HepG2 (cell line): ENCODE results near the gene SLFN14. TPM values are rescaled to one million over a fixed set of nuclear protein-coding genes. Genes with fewer than 3 reads are reported as not detected.
"Not testable (repeated sequence)": the region's sequence is repeated elsewhere in the genome, so short reads cannot be mapped to it uniquely, and the experiment has no call there.

ENCODE experiments used
- ATAC-seq: fragments of 200-7000 bp; cut with Tn5 transposase; 3 replicates; pipeline ENCODE4 v1.9.1; 2020; ENCODE audit warnings: mild to moderate bottlenecking, moderate library complexity
- BruUV-seq: library from RNA; stranded (reverse); fragments of 400-500 nt; replicated peaks from 2 replicates; lab custom pipeline; 2021; lab: Mats Ljungman, UMichigan
- CTCF ChIA-PET: fragments of 300-600 bp; formaldehyde crosslinking; extraction: SDS; loops from one replicate; lab custom pipeline; 2021; ENCODE audit warnings: low total read pairs, inconsistent platforms, low intra/inter-chr PET ratio; lab: Yijun Ruan, JAX
- POLR2A ChIA-PET: fragments of 350-600 bp; sonication (Branson Sonifier 250); formaldehyde crosslinking; loops from one replicate; lab custom pipeline; 2020; ENCODE audit warnings: antibody characterized with exemption, inconsistent platforms; lab: Yijun Ruan, JAX
- DNase-seq: peaks from one replicate; pipeline ENCODE4 v3.0.0-alpha.2; 2015; ENCODE audit warnings: low spot score
- FAIRE-seq: peaks from 3 replicates; lab custom pipeline; 2011; peaks lifted over from hg19 to GRCh38; lab: Jason Lieb, UNC
- H2AFZ ChIP-seq: one replicate; pipeline ENCODE4 v1.6.1; 2011; ENCODE audit warnings: low read length, inconsistent platforms
- H3K27ac ChIP-seq: fragments of 300-600 bp; 3 replicates; pipeline ENCODE4 v1.8.0; 2011; ENCODE audit warnings: mixed run types, mild to moderate bottlenecking, mixed read lengths, low read length, inconsistent platforms; ENCODE audit not compliant: insufficient read depth; ENCODE audit errors: extremely low read length
- H3K27me3 ChIP-seq, 2 experiments: fragments of 200-600 bp in 1 of 2; 2 replicates in 1 of 2; 3 replicates in 1 of 2; pipeline versions ENCODE4 v1.6.0 to v1.8.0; 2011; ENCODE audit warnings: low read length in 2 of 2, mild to moderate bottlenecking in 2 of 2, moderate library complexity in 2 of 2, inconsistent platforms in 1 of 2; ENCODE audit not compliant: insufficient read depth in 2 of 2, control insufficient read depth in 1 of 2
- H3K36me3 ChIP-seq, 2 experiments: fragments of 200-600 bp in 1 of 2; replicated peaks in 1 of 2; 2 replicates in 1 of 2; 3 replicates in 1 of 2; pipeline versions ENCODE4 v1.5.1 to v1.8.0; 2011; ENCODE audit warnings: low read length in 2 of 2, inconsistent platforms in 1 of 2; ENCODE audit not compliant: insufficient read depth in 2 of 2, control insufficient read depth in 1 of 2
- H3K4me1 ChIP-seq: 2 replicates; pipeline ENCODE4 v1.5.1; 2012; ENCODE audit warnings: low read length, inconsistent platforms; ENCODE audit not compliant: insufficient read depth
- H3K4me2 ChIP-seq: 2 replicates; pipeline ENCODE4 v1.6.0; 2011; ENCODE audit warnings: low read depth, low read length, inconsistent platforms
- H3K4me3 ChIP-seq, 3 experiments: fragments of 200-600 bp in 1 of 3; sonication (generic), shearing (Covaris generic) in 1 of 3; replicated peaks in 1 of 3; 2 replicates each; pipeline ENCODE4 v1.5.1; 2011 to 2016; ENCODE audit warnings: low read length in 3 of 3, inconsistent platforms in 2 of 3, low read depth in 2 of 3, mild to moderate bottlenecking in 2 of 3, control low read depth in 1 of 3, mixed read lengths in 1 of 3; ENCODE audit not compliant: insufficient read depth in 1 of 3
- H3K79me2 ChIP-seq: one replicate; pipeline ENCODE4 v1.6.1; 2011; ENCODE audit warnings: low read length, inconsistent platforms; ENCODE audit not compliant: insufficient read depth
- H3K9ac ChIP-seq: 2 replicates; pipeline ENCODE4 v1.6.0; 2011; ENCODE audit warnings: mild to moderate bottlenecking, low read depth, low read length, inconsistent platforms; ENCODE audit not compliant: insufficient read depth
- H3K9me3 ChIP-seq: 2 replicates; pipeline ENCODE4 v1.5.1; 2012; ENCODE audit warnings: mild to moderate bottlenecking, low read length
- H4K20me1 ChIP-seq: 2 replicates; pipeline ENCODE4 v1.6.0; 2011; ENCODE audit warnings: inconsistent platforms, mild to moderate bottlenecking, low read length, moderate library complexity; ENCODE audit not compliant: insufficient read depth
- DMTF1 ChIP-seq: sonication (generic); formaldehyde crosslinking; IDR thresholded peaks from 2 replicates; pipeline ENCODE4 v1.4.0; 2020; ENCODE audit warnings: mild to moderate bottlenecking, missing genetic modification reagents
- ZFP36 ChIP-seq: fragments of 150-350 bp; IDR thresholded peaks from 2 replicates; pipeline ENCODE4 v1.6.1; 2018; ENCODE audit warnings: borderline replicate concordance, low read length, low read depth; ENCODE audit not compliant: partially characterized antibody
- ZNF710 ChIP-seq: sonication (generic); formaldehyde crosslinking; IDR thresholded peaks from 2 replicates; pipeline ENCODE4 v1.5.0; 2020; ENCODE audit warnings: mild to moderate bottlenecking, missing genetic modification reagents, borderline replicate concordance
- WGBS: methylation state at CpG from one replicate; pipeline ENCODE4 v1.1.6; 2017; ENCODE audit warnings: low lambda C conversion rate; 5-methylcytosine and 5-hydroxymethylcytosine counted together
- in situ Hi-C: cut with HindIII; loops from 2 replicates; pipeline ENCODE4 v1.10.0; 2017; ENCODE audit warnings: low pct_unique_long_range_greater_than_20kb; ENCODE audit not compliant: extremely low pct_ligation_motif_present
- intact Hi-C: fragments of 100-400 bp; cut with micrococcal nuclease; formaldehyde crosslinking; loops from one replicate; pipeline ENCODE4 v1.10.0; 2022; ENCODE audit not compliant: unreplicated experiment
- polyA plus RNA-seq, 8 experiments: library from polyadenylated mRNA; depleted of rRNA in 3 of 8; stranded (reverse) in 7 of 8; unstranded in 1 of 8; fragments of >200 nt; fragmentation: Illumina TruSeq in 4 of 8; extraction: Trizol in 4 of 8; gene quantifications; 2 replicates each; pipeline versions ENCODE4 v1.2.1 to v1.2.3, GENCODE V29; 2011 to 2016; ENCODE audit warnings: low read depth in 4 of 8, missing spikeins in 1 of 8, mixed read lengths in 1 of 8; ENCODE audit not compliant: insufficient read depth in 1 of 8
- total RNA-seq, 5 experiments: library from RNA; depleted of rRNA; stranded (reverse); fragments of >200 nt; fragmentation: Illumina TruSeq; extraction: Trizol; gene quantifications; 2 replicates each; pipeline ENCODE4 v1.2.3, GENCODE V29; 2016; ENCODE audit warnings: low read depth in 1 of 5

Gene SLFN14
- total and polyA plus RNA-seq, 2 of the 13 experiments (the other 11 are each of a cell fraction or from before 2014, with no cell fraction given): not detected

GRCh38 chr17:35537601-35538141 is 22.9 kb downstream of the SLFN14 start, which contains the start of gene SLFN12L:
TSS of gene SLFN12L (minus strand) at chr17:35537678. CDS start at chr17:35522364, 15,314 bp downstream.
- Histone ChIP-seq H2AFZ (no peak within 1 kb of the TSS), H3K27me3 (peaks cover 0 to 3% of the 10 kb centered on the region in 2 experiments; a peak in 1 of 5 replicates), H3K9ac (no peak within 1 kb of the TSS), H3K36me3 (no peaks in the 10 kb centered on the region), H3K9me3 (no peaks in the 10 kb centered on the region), H3K4me3 (no peak within 1 kb of the TSS), H3K79me2 (no peaks in the 10 kb centered on the region), H3K4me2 (no peak within 1 kb of the TSS), H3K27ac (no peak within 1 kb of the TSS), H3K4me1 (no peaks in the 10 kb centered on the region), H4K20me1 (no peaks in the 10 kb centered on the region)
- 46% methylated on average over 2 of the region's 2 CpGs for WGBS
- ATAC-seq: no peak
- TF ChIP-seq ZNF710 (CRISPR knock-in tag): no peak
- no peak for TF ChIP-seq ZFP36
- POLR2A ChIA-PET: no interaction called here
- no peak for DNase-seq
- BruUV-seq: no TSS peak
- CTCF ChIA-PET: interaction anchor here (0.7 kb wide), 1 partner anchor 225 kb away, joined by 3 read pairs; no protein-coding TSS in a partner anchor
- FAIRE-seq: no peak
- intact Hi-C loops (loop anchor here (10.0 kb wide), 1 partner anchor 1113 kb away; no protein-coding TSS in a partner anchor), in situ Hi-C loops (loop anchor here (5.0 to 25.0 kb wide), 3 partner anchors 225 to 1125 kb away; no protein-coding TSS in a partner anchor)

GRCh38 chr17:35536664-35537171 is 23.9 kb downstream of the SLFN14 start:
- intact Hi-C loops (loop anchor here (10.0 kb wide), 1 partner anchor 1112 kb away; no protein-coding TSS in a partner anchor), in situ Hi-C loops (loop anchor here (5.0 to 25.0 kb wide), 3 partner anchors 224 to 1124 kb away; no protein-coding TSS in a partner anchor)
- Histone ChIP-seq H3K79me2 (no peaks in the 10 kb centered on the region), H4K20me1 (no peaks in the 10 kb centered on the region), H3K4me1 (no peaks in the 10 kb centered on the region), H3K27me3 (peaks cover 0 to 3% of the 10 kb centered on the region in 2 experiments; a peak in 1 of 5 replicates), H3K4me3 (no peak overlapping the region), H2AFZ (no peak overlapping the region), H3K36me3 (no peaks in the 10 kb centered on the region), H3K9me3 (no peaks in the 10 kb centered on the region), H3K27ac (no peak overlapping the region), H3K4me2 (no peak overlapping the region), H3K9ac (no peak overlapping the region)
- 22% methylated on average over 13 of the region's 13 CpGs for WGBS
- ChIA-PET POLR2A (no interaction called here), CTCF (interaction anchor here (0.7 kb wide), 1 partner anchor 224 kb away, joined by 3 read pairs; no protein-coding TSS in a partner anchor)
- no peak for TF ChIP-seq DMTF1 (CRISPR knock-in tag)
- DNase-seq (no peak), ATAC-seq (no peak), FAIRE-seq (no peak)
- no TSS peak for BruUV-seq

GRCh38 chr17:35535406-35535805 is 25.2 kb downstream of the SLFN14 start:
- H3K9me3 ChIP-seq, H3K36me3 ChIP-seq, H4K20me1 ChIP-seq, BruUV-seq, H3K4me2 ChIP-seq, H3K9ac ChIP-seq, FAIRE-seq, CTCF ChIA-PET, H3K27ac ChIP-seq, POLR2A ChIA-PET, H3K27me3 ChIP-seq, DNase-seq, H3K4me3 ChIP-seq, ATAC-seq, H2AFZ ChIP-seq, H3K4me1 ChIP-seq, H3K79me2 ChIP-seq: not testable (repeated sequence)
- intact Hi-C loops: loop anchor here (10.0 kb wide), 1 partner anchor 1111 kb away; no protein-coding TSS in a partner anchor
- 61% methylated on average over 9 of the region's 9 CpGs for WGBS
- in situ Hi-C loops: loop anchor here (5.0 to 25.0 kb wide), 3 partner anchors 223 to 1123 kb away; no protein-coding TSS in a partner anchor
